NT2/D1 (cell line): ENCODE measurements around the gene PTPN9.

Experiments
- DNase-seq: peaks from one replicate; pipeline ENCODE4 v3.0.0-alpha.2; 2011; ENCODE audit warnings: low read depth, low spot score
- H3K27me3 ChIP-seq: 2 replicates; pipeline ENCODE4 v1.6.0; 2011; ENCODE audit warnings: mild to moderate bottlenecking; ENCODE audit not compliant: insufficient read length, insufficient read depth
- H3K36me3 ChIP-seq: 2 replicates; pipeline ENCODE4 v1.6.1; 2011; ENCODE audit warnings: mild to moderate bottlenecking, low read length, mixed read lengths; ENCODE audit not compliant: insufficient read depth, insufficient read length
- H3K4me1 ChIP-seq: 2 replicates; pipeline ENCODE4 v1.5.1; 2011; ENCODE audit not compliant: insufficient read depth, insufficient read length
- H3K4me3 ChIP-seq: 2 replicates; pipeline ENCODE4 v1.5.1; 2011; ENCODE audit warnings: low read depth; ENCODE audit not compliant: insufficient read length
- H3K9ac ChIP-seq: 2 replicates; pipeline ENCODE4 v1.6.0; 2011; ENCODE audit warnings: low read depth; ENCODE audit not compliant: insufficient read length
- H3K9me3 ChIP-seq: 2 replicates; pipeline ENCODE4 v1.5.1; 2011; ENCODE audit warnings: mild to moderate bottlenecking, low read length; ENCODE audit not compliant: insufficient read depth
- SUZ12 ChIP-seq: IDR thresholded peaks from 2 replicates; pipeline ENCODE4 v1.6.1; 2011; ENCODE audit not compliant: insufficient read length, insufficient read depth; ENCODE audit errors: extremely low read depth
- YY1 ChIP-seq: IDR thresholded peaks from 2 replicates; pipeline ENCODE4 v1.6.1; 2011; ENCODE audit not compliant: insufficient read length, insufficient read depth
- ZNF274 ChIP-seq: IDR thresholded peaks from 2 replicates; pipeline ENCODE4 v1.6.1; 2011; ENCODE audit warnings: mild to moderate bottlenecking, low read depth, low read length

The PTPN9 gene

DNA sequence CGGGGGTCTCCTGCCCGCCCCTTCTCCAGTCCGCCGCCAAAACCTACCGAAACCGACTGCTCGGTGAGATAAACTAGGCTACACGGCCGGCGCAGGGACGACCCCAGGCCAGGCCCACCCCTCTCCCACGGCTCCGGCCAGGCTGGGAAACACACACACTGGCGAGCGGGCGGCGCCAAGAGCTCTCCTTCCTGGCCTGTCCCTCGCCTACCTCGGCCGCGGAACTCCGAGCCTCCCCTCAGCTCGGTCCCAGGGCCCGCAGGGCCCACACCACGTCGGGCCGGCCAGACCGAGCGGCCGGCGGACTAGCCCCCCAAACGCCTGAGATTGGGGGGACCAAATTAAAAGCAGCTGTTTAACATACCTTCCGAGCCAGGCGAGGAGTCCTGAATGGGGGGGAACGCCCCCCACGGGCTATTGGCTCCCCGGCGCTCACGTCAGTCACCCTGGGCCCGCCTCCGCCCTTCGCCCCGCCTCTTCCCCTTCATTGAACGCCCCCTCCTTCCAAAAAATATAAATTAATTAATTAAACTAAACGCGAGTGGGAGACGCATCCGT is 123.6 kb downstream of the PTPN9 start:
- Histone ChIP-seq H3K4me1 (peaks cover 13% of the 10 kb centered on the region), H3K4me3 (peak overlapping the region; percentile 96), H3K27me3 (no peaks in the 10 kb centered on the region), H3K9me3 (no peaks in the 10 kb centered on the region), H3K9ac (peak overlapping the region; percentile 97), H3K36me3 (no peaks in the 10 kb centered on the region)
- DNase-seq: no peak
- no peak for TF ChIP-seq YY1
- TF ChIP-seq SUZ12: no peak
- TF ChIP-seq ZNF274: no peak

DNA sequence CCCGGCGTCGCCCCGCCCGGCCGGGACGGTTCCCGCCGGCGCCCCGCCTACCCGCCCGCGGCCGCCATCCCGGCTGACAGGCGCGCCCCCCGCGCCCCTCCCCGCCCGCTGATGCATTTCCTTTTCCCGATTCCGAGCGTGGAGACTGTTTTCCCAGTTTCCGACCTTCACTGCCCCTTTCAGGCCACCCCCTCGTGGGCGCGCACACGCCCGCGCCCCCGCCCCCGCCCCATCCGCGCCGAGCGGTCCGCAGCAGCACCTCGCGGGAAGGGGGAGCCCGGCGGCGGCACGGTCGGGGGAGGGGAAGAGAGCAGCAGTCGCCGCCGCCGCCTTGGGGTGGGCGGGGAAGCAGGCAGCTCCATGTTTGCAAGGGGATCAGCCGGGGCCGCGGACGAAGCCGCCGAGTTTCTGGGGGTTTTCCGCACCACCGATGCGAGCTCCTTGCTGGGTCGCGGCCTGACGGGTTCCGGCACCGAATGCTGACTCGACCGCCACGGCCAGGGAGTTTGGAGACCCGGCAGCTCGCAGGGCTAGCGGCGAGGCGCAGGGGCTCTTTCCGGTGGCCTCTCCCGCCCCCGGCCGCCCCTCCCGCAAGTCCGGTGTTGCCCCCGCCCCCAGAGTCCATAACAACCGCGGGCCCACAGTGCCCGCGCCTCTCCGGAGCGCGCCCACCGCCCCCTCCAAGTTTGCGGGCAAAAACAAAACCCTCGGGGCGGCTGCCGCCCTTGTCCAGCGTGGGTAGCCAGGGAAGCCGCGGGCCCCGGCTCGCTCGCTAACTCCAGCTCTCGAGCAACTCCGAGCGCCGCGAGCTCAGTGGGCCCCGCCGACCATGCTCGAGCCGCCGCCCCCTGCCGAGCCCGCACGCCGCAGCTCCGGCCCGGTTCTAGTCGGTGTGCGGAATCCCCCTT is 124.4 kb downstream of the PTPN9 start:
- DNase-seq: no peak
- Histone ChIP-seq H3K27me3 (no peaks in the 10 kb centered on the region), H3K9ac (peak overlapping the region; percentile 97), H3K9me3 (no peaks in the 10 kb centered on the region), H3K4me1 (peaks cover 10% of the 10 kb centered on the region), H3K4me3 (peak overlapping the region; percentile 96), H3K36me3 (no peaks in the 10 kb centered on the region)
- TF ChIP-seq ZNF274 (no peak), YY1 (no peak), SUZ12 (no peak)

DNA sequence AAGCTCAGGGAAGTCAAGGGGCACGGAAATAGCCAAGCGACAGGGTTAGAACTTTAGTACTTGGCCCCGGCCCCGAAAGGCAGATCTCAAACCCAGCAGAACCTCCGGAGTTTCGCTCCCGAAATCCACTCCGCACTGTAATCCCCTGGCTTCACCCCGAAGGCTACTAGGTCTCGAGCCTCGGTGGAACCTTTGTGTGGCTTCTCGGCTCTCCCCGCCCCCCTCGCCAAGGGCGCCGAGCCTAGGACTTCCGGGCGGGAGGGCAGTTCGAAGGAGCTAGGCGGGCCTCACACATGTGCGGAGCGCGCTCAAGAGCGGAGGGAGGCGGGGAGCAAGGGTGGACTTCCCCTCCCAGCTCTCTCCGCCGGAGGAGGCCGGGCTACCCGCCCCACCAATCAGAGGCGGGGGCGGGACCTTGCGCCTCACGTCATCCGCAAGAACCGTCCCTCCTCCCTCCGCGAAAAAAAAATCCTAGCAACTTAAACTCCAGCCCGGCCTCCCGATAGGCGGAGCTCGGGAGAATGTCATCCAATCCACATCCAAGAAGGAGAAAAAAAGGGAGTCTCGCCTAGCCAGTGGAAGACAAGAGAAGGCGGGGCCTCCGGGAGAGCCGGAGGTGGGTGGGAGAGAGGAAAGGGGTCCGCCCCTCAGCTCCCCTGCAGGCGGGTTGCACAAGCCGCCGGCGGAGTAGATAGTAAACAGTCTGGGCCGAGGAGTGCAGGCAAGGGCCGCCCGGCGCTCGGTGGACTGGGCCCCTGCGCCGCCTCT is 125.2 kb downstream of the PTPN9 start:
- H3K9ac ChIP-seq: peak overlapping the region; percentile 98
- H3K9me3 ChIP-seq: no peaks in the 10 kb centered on the region
- no peaks in the 10 kb centered on the region for H3K36me3 ChIP-seq
- H3K4me3 ChIP-seq: peak overlapping the region; percentile 96
- no peak for TF ChIP-seq YY1
- TF ChIP-seq SUZ12: no peak
- TF ChIP-seq ZNF274: no peak
- DNase-seq: peak; percentile 100
- H3K4me1 ChIP-seq: peaks cover 8% of the 10 kb centered on the region
- H3K27me3 ChIP-seq: no peaks in the 10 kb centered on the region

DNA sequence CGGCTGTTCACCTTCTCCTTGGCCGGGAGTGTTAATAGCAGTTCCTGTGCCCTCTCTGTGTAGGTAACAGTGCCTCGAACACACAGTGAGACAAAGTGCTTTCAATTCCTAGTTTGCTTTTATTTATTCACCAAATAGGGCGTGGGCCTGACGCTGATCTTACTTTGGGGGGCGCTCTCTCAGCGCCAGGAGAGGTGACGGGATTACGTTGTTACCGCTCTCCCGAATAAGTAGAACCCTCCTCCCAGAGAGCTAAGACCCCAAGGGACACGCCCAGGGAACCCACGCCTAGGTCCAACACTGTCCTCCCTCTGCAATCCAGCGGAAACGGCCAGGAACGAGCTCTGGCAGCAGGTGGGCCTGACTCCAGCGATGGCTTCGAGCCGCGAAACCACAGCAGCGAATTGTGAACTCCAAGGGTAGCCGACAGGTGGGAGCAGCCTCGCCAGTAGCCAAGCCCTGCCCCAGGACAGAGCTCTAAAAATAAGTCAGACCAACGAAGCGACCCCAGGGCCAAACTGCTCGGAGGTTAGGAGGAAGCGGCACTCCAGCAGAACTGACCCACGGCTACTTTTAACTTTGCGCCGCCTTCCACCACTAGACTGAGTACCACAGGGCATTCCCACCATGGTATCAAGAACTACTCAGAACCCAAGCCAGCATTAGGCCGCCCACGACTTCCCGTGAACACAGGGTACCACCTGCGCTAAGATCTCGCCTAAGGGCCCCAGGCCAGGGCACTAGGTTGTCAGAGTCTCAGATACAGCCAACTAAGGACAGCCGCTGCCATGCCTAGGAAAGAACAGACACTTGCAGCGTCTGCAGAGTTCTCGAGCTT is 126.0 kb downstream of the PTPN9 start:
- no peak for DNase-seq
- H3K9me3 ChIP-seq: no peaks in the 10 kb centered on the region
- H3K4me3 ChIP-seq: peak overlapping the region; percentile 78
- TF ChIP-seq YY1 (no peak), SUZ12 (no peak), ZNF274 (no peak)
- H3K9ac ChIP-seq: peak overlapping the region; percentile 98
- peaks cover 8% of the 10 kb centered on the region for H3K4me1 ChIP-seq
- no peaks in the 10 kb centered on the region for H3K36me3 ChIP-seq
- H3K27me3 ChIP-seq: no peaks in the 10 kb centered on the region

DNA sequence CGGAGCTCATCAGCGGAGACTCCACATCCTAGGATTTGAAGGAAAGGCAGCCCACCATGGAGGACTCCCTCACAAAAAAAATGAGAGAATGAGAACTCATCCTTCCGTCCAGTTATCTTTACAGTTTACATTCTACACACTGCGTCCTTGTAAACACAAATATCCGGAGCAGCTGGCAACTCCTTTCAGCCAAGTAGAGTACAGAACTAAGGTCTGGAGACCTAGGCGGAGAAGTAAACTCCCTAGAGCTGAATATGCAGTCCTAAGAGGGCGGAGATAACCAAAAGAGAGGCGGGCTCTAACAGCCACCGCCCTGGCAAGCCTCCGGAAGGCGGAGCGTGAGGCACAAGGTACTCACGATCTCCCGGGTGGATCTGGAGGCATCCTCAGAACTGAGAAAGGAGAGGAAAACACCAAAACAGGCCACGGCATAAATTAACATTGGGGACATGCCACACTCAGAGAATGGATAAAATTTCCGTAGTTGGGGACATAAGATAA is 126.7 kb downstream of the PTPN9 start:
- no peaks in the 10 kb centered on the region for H3K9me3 ChIP-seq
- H3K27me3 ChIP-seq: no peaks in the 10 kb centered on the region
- DNase-seq: no peak
- peak overlapping the region; percentile 78 for H3K4me3 ChIP-seq
- peaks cover 8% of the 10 kb centered on the region for H3K4me1 ChIP-seq
- H3K36me3 ChIP-seq: peaks cover 6% of the 10 kb centered on the region
- peak overlapping the region; percentile 98 for H3K9ac ChIP-seq
- TF ChIP-seq YY1 (no peak), SUZ12 (no peak), ZNF274 (no peak)

DNA sequence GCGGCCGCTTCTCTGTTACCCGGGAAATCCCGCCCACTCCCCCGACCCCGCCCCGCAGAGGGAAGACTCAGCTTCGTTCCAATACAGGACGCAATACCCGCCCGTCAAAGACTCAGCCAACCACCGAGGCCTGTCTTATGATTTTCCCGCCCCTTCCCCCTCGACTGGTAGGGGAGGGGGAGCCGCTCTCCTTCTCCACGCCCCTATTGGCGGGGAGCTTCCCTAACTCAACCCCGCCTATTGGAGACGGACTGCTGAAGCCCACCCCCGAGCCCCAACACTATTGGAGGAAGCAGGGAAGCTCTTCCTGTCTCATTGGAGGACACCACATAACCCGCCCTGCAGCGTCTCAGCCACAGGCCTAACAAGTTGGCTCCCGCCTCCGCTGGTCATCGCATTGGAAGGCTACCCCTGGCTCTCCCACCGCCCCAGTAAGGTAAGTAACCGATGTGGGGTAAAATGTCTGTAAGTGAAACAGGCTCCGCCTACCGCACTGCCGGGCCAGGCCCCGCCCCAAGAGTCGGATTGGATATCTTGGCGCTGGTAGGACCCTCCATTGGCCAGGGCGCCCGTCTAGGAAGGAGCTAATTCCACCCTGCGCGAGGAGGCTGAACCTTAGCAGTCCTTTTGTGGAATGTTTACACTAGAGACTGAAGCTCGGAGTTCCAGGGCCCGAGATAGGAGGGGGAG is 127.3 kb downstream of the PTPN9 start, which contains the start of gene SIN3A:
TSS of gene SIN3A (minus strand) at position 17 of the 690 bp plus-strand sequence. CDS start 21,315 bp downstream, outside the sequence.
- peaks cover 11% of the 10 kb centered on the region for H3K36me3 ChIP-seq
- DNase-seq: peak; percentile 99
- H3K9ac ChIP-seq: peak within 1 kb of the TSS; percentile 98
- H3K9me3 ChIP-seq: no peaks in the 10 kb centered on the region
- H3K4me3 ChIP-seq: peak within 1 kb of the TSS; percentile 93
- peaks cover 8% of the 10 kb centered on the region for H3K4me1 ChIP-seq
- no peak for TF ChIP-seq SUZ12
- TF ChIP-seq ZNF274: no peak
- TF ChIP-seq YY1: no peak
- no peaks in the 10 kb centered on the region for H3K27me3 ChIP-seq
